ENCODE results near the gene ASF1B.

ASF1B gene

DNA sequence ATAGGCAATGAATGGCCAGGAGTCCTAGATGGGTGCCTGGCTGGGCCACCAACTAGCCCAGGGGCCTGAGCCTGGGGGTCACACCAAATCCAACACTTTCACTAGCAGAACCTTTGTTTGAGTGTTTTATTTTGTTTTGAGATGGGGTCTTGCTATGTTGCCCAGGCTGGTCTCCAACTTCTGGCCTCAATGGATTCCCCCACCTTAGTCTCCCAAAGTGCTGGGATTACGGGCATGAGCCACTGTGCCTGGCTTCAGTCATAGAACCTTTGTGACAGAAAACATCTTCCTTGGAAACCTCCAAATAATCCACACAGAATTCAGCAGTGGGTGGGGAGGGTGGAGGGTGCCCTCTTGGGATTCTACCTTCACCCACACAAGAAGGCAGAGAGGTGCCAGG is 24.9 kb downstream of the ASF1B start:
- DNase-seq (ENCODE audit: low read depth), result no peak

DNA sequence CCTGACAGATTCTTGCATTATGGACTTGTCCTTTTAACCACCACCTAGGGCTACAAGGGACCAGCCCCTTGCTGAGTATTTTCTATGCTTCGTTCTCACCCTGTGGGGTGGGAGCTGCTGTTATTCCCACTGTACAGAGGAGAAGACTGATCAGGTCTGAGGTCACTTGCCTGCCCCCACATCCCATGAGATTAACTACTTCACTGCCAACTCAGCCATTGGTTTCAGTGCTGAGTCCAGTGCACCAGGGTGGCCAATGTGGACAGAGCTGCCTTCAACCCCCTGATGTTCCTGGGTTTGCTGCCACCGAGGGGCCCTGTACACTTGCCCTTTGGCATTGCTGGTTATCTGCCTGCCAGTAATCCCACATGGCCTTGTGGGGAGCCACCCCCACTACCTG is 25.7 kb downstream of the ASF1B start:
- DNase-seq (ENCODE audit: low read depth), result no peak

DNA sequence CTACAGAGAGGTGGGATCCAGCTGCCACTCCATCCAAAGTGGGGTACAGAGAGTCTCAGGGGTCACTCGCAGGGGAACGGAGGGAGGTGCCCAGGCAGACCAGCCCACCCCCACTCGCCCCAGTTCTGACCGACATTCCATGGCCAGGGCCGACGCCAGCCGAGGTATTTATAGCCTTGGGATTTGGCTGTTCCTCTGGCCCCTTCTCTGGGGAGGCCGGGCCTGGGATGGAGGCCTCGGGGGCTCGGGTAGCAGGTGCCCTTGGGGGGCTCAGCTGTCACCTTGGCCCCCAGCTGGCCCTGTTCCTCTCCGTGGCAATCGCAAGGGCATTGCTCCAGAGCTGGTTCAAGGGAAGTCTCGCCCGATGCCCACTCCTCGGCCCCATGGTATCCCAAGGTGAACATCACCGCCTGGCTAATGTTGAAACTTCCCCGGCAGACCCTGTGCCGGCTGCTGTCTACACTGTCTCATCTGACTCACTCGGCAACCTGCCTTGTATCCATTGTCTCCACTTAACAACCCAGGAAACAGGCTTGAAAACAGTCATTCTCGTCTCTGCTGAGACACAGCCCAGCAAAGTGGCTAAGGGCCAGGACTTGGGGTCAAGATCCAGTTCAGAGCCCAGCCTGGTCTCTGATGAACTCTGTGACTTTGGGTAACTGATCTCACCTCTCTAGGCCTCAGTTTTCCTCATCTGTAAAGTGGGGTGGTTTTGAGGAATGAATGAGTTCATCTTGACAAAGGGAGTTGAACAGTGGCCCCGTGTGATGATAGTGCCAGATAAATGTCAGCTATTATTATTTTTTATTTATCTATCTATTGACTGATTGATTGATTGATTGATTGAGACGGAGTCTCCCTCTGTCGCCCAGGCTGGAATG is 28.6 kb downstream of the ASF1B start:
- no peak for DNase-seq (ENCODE audit: low read depth)

DNA sequence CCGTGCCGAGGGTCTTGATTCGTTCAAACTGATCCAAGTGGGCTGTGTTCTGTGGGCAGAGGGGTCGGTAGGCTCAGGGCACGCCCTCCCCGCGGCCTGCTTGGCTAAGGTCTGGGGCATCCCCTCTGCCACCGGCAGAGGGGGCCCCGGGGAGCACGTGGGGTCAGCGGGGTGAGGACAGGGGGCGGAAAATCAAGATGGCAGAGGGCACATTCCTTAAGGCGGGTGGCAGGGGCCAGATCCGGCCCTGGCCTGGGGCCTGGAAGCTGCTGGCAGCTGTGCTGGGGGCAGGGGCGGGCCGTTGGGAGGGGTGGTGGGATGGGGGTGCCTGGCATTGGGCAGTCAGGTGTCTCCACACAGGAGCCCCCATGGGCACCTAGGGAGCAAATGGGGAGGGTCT is 29.5 kb downstream of the ASF1B start:
- no peak for DNase-seq (ENCODE audit: low read depth)

GRCh38 chr19:14105680-14106079 is 30.7 kb downstream of the ASF1B start:
- DNase-seq (ENCODE audit: low read depth), result no peak

- no peak for DNase-seq (ENCODE audit: low read depth)
Observed at GRCh38 chr19:14103310-14103709, 33.1 kb downstream of the ASF1B start.

GRCh38 chr19:14102756-14103155 is 33.6 kb downstream of the ASF1B start:
- no peak for DNase-seq (ENCODE audit: low read depth)

DNA sequence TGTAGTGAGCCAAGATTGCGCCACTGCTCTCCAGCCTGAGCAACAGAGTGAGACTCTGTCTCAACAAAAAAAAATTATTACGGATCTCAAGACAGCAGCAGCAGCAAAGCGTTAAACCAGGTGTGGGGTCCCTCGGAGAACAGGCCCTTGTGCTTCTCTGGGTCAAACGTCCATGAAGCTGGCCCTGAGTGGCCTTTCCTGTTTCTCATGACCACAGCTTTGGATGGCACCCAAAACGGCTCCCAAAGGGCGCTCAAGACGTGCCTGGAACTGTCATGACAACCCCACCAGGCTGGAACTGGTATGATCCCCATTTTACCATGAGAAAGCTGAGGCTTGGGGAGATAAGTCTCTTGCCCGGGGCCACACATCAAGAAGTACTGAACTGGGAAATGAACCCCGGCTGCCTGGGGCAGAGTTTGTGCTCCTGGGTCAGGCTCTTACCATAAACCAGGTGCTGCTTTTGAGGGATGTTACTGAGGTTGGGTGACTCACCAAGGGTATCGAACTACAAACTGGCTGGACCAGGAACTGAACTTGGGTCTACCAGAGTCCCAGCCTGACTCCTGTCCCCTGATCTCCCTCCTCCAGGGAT is 34.2 kb downstream of the ASF1B start:
- DNase-seq (ENCODE audit: low read depth), result no peak

- no peak for DNase-seq (ENCODE audit: low read depth)
Observed at GRCh38 chr19:14101003-14101545, 35.3 kb downstream of the ASF1B start.

GRCh38 chr19:14097532-14098151 is 38.7 kb downstream of the ASF1B start:
- no peak for DNase-seq (ENCODE audit: low read depth)

GRCh38 chr19:14096272-14096992 is 40.0 kb downstream of the ASF1B start:
- no peak for DNase-seq (ENCODE audit: low read depth)

- DNase-seq (ENCODE audit: low read depth), result no peak
Observed at GRCh38 chr19:14094854-14095253, 41.5 kb downstream of the ASF1B start.

DNA sequence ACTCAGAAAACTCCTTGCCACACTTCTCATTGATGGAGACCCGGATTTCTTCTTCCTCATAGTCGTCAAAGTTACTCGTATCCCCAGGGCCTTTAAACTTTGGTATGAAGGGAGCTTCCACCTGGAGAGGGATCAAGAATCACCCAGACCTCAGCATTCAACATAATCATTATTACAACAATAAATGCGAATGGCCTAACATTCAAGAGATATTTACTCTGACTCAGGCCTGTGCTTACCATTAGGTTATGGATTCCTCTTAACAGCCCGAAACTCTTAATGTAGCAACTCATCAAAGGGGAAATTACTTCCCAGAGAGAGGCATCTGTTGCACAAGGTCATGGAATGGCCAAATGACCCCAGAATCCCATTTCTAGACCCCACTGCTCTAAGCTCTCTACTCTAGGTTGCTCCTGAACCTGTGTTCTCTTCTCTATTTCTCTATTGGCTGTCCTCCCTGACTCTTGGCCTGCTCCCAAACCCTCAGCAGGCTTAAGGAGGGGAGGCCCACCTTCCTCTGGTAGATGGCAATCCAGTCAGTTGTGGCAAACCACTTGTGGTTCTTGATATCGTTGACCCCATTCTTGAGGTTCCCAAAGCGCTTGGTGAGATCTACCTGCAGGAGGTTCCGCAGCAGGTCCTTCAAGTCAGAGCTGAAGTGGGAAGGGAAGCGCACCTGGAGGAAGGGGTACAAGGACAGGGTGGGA is 43.1 kb downstream of the ASF1B start:
- no peak for DNase-seq (ENCODE audit: low read depth)

DNA sequence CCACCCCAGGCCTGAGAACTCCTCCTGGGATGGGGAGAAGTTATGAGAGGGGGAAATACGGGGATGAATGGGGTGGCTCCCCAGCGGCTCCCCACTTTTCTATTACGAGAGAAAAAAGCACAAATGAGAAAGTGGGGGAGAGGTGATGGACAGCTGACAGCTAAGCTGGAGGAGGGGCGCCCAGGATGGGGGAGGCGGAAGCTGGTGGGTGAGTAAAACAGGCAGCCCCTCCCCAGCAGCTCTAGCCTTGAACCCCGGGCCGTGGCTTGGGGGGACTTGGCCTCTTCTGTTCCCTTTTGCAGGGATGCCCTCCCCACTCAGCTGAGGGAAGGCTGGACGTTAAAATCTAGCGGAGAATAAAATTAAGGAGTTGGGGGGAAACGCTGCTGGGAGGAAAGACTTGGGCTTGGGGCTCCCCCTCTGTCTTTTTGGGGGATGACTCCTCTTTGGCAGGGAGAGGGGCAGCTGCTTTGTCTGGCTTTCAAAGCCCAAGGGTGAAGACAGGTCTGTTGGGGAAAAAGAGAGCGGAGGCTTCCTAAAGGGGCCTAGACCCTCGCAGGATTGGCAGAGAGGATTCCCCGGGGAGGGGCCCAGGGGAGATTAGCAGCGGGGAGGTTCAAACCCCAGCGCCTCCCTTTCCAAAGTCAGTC is 44.5 kb downstream of the ASF1B start:
- no peak for DNase-seq (ENCODE audit: low read depth)

- DNase-seq (ENCODE audit: low read depth), result no peak
Observed at GRCh38 chr19:14091081-14091812, 45.1 kb downstream of the ASF1B start.

- no peak for DNase-seq (ENCODE audit: low read depth)
Observed at GRCh38 chr19:14090509-14091080, 45.8 kb downstream of the ASF1B start, which contains the start of gene SAMD1. Gene SAMD1, minus strand, starts transcription at chr19:14090751.

- DNase-seq (ENCODE audit: low read depth), result no peak
Observed at GRCh38 chr19:14089662-14090508, 46.5 kb downstream of the ASF1B start.

DNA sequence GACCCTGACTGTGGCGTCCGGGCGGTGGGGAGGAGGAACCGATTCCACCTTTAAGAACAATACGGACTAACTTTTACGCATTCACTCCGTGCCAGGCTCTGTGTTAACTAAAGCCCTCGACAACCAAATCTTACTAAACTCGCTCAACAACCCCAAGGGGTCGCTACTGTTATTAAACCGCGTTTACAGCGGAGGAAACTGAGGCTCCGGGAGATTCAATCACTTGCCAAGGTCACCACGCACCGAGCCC is 47.1 kb downstream of the ASF1B start:
- no peak for DNase-seq (ENCODE audit: low read depth)

All from GM04503 (cell line).